Caco-2 (cell line): ENCODE results near the gene SKOR2. TPM values are rescaled to one million over a fixed set of nuclear protein-coding genes. Genes with fewer than 3 reads are reported as not detected.

Experiments
- BruUV-seq: library from RNA; stranded (reverse); fragments of 400-500 nt; replicated peaks from 2 replicates; lab custom pipeline; 2021; lab: Mats Ljungman, UMichigan
- CTCF ChIA-PET: fragments of 300-600 bp; sonication (Branson Sonifier 250); formaldehyde crosslinking; loops from one replicate; lab custom pipeline; 2022; ENCODE audit warnings: antibody characterized with exemption; lab: Charles Lee
- POLR2A ChIA-PET: fragments of 300-600 bp; sonication (Branson Sonifier 250); formaldehyde crosslinking; loops from one replicate; lab custom pipeline; 2022; ENCODE audit warnings: antibody characterized with exemption; lab: Charles Lee
- DNase-seq, 2 experiments: peaks; one replicate each; pipeline versions ENCODE4 v3.0.0 to v3.0.0-alpha.2; 2020 to 2022
- H3K27me3 ChIP-seq: replicated peaks from 2 replicates; pipeline ENCODE4 v1.6.0; 2011; ENCODE audit warnings: low read length; ENCODE audit not compliant: control insufficient read depth, insufficient read depth
- H3K36me3 ChIP-seq: 2 replicates; pipeline ENCODE4 v1.5.1; 2011; ENCODE audit warnings: low read length; ENCODE audit not compliant: control insufficient read depth, insufficient read depth
- H3K4me1 ChIP-seq: fragments of 250-450 bp; sonication (Bioruptor Pico); 2 replicates; pipeline ENCODE4 v1.5.1; 2020; ENCODE audit warnings: mild to moderate bottlenecking
- H3K4me3 ChIP-seq: 2 replicates; pipeline ENCODE4 v1.5.1; 2011; ENCODE audit warnings: low read depth, mild to moderate bottlenecking, control low read depth, low read length
- H3K9me3 ChIP-seq: fragments of 250-450 bp; sonication (Bioruptor Pico); 2 replicates; pipeline ENCODE4 v1.5.1; 2020; ENCODE audit warnings: mild to moderate bottlenecking, moderate library complexity
- H3K27ac Mint-ChIP-seq: one replicate; pipeline ENCODE4 v1.8.0; 2022; ENCODE audit warnings: mixed read lengths; ENCODE audit not compliant: unreplicated experiment
- H3K27me3 Mint-ChIP-seq: one replicate; pipeline ENCODE4 v1.8.0; 2022; ENCODE audit warnings: mixed read lengths; ENCODE audit not compliant: insufficient read depth, unreplicated experiment
- H3K36me3 Mint-ChIP-seq: one replicate; pipeline ENCODE4 v1.8.0; 2022; ENCODE audit warnings: mild to moderate bottlenecking, mixed read lengths; ENCODE audit not compliant: insufficient read depth, unreplicated experiment
- H3K4me1 Mint-ChIP-seq: one replicate; pipeline ENCODE4 v1.8.0; 2022; ENCODE audit warnings: low read depth, mixed read lengths; ENCODE audit not compliant: unreplicated experiment
- H3K4me3 Mint-ChIP-seq: one replicate; pipeline ENCODE4 v1.8.0; 2022; ENCODE audit warnings: mild to moderate bottlenecking, moderate library complexity, mixed read lengths; ENCODE audit not compliant: unreplicated experiment
- H3K9me3 Mint-ChIP-seq: one replicate; pipeline ENCODE4 v1.8.0; 2022; ENCODE audit warnings: mixed read lengths; ENCODE audit not compliant: unreplicated experiment
- intact Hi-C: fragments of 100-400 bp; cut with micrococcal nuclease; formaldehyde crosslinking; loops from one replicate; pipeline ENCODE4 v1.10.0; 2022; ENCODE audit not compliant: unreplicated experiment
- total RNA-seq: library from RNA; stranded (reverse); gene quantifications from 2 replicates; pipeline ENCODE4 v1.2.3, GENCODE V29; 2022
- TF ChIP-seq, protein P1 (sequence below), 2 experiments: fragments of 200-600 bp in 1 of 2; IDR thresholded peaks; 1 replicate in 1 of 2; 2 replicates in 1 of 2; pipeline versions ENCODE4 v1.5.1 to v1.8.0; 2011 to 2022; ENCODE audit warnings: antibody characterized with exemption in 1 of 2, control low read depth in 1 of 2, inconsistent platforms in 1 of 2, low read depth in 1 of 2, low read length in 1 of 2, mild to moderate bottlenecking in 1 of 2, moderate library complexity in 1 of 2; ENCODE audit not compliant: insufficient read depth in 1 of 2, severe bottlenecking in 1 of 2, unreplicated experiment in 1 of 2

The SKOR2 gene
- total RNA-seq, 1 experiment from 2014 or later: not detected

DNA sequence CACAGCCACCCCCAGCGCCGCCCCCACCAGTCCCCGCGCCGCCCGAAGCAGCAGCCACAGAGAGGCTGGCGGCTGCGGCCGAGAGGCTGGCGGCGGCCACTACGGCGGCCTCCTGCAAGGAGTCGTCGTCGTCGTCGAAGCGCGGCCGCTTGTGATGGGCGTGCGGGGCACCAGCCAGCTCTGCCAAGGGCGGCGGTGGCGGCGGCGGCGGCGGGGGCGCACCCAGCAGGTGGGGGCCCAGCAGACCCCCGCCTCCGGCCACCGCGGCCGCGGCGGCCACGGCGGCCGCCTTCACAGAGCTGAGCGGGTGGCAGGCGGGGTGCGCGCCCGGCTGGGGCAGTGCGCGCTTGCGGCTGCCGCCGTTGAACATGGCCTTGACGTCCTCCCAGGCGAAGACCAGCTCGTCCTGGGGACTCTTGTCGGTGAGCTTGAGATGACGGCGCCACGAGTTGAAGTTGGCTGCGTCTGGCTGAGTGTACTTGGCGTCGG lies 3.3 kb downstream of the SKOR2 start:
- no peaks in the 10 kb centered on the region for H3K4me1 Mint-ChIP-seq
- ChIA-PET CTCF (no interaction called here), POLR2A (no interaction called here)
- no peaks in the 10 kb centered on the region for H3K9me3 ChIP-seq
- no peak overlapping the region for H3K4me3 ChIP-seq
- intact Hi-C loops: no loop called here
- no peaks in the 10 kb centered on the region for H3K27me3 ChIP-seq
- no peaks in the 10 kb centered on the region for H3K27me3 Mint-ChIP-seq
- H3K9me3 Mint-ChIP-seq: no peaks in the 10 kb centered on the region
- H3K27ac Mint-ChIP-seq: no peak overlapping the region
- DNase-seq: no peak
- TF ChIP-seq, protein P1, sequence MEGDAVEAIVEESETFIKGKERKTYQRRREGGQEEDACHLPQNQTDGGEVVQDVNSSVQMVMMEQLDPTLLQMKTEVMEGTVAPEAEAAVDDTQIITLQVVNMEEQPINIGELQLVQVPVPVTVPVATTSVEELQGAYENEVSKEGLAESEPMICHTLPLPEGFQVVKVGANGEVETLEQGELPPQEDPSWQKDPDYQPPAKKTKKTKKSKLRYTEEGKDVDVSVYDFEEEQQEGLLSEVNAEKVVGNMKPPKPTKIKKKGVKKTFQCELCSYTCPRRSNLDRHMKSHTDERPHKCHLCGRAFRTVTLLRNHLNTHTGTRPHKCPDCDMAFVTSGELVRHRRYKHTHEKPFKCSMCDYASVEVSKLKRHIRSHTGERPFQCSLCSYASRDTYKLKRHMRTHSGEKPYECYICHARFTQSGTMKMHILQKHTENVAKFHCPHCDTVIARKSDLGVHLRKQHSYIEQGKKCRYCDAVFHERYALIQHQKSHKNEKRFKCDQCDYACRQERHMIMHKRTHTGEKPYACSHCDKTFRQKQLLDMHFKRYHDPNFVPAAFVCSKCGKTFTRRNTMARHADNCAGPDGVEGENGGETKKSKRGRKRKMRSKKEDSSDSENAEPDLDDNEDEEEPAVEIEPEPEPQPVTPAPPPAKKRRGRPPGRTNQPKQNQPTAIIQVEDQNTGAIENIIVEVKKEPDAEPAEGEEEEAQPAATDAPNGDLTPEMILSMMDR (IDR thresholded peaks at IDR 0.05; ENCODE audit: insufficient read depth in 1 of 2, low read depth in 1 of 2, low read length in 1 of 2, severe bottlenecking in 1 of 2, unreplicated experiment in 1 of 2): no peak
- no peaks in the 10 kb centered on the region for H3K36me3 Mint-ChIP-seq
- no peak overlapping the region for H3K4me3 Mint-ChIP-seq
- H3K36me3 ChIP-seq: no peaks in the 10 kb centered on the region
- H3K4me1 ChIP-seq: no peaks in the 10 kb centered on the region
- BruUV-seq: no TSS peak

DNA sequence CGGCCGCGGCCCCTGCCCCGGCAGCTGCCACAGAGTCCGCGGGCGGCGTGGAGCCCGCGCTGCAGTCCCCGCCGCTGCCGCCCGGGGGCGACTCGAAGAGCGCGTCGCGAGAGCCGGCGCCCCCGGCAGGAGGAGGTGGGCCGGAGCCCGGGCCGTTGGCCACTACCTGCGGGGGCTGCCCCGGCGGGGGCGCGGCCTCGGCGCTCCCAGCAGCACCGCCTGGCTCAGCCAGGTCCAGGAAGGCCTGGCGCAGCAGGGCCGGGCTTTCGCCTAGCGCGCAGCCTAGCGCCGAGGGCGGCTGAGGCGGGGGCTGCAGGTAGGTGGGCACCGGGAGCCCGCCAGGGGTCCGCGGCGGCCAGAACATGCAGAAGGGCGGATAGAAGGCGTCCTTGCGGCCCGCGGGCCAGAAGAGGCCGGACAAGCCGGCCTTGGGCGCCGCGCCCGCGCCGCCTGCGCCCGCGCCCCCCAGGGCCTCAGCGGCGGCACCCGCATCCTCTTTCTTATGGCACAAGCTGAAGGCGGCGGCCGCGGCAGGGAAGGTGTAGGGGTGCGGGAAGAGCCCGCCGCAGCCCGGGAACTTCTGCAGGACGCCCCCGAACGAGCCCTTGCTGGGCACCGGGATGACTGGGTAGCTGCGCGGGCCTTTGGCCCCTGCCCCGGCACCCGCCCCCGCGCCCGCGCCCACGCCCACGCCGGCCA lies 3.9 kb downstream of the SKOR2 start:
- TF ChIP-seq, protein P1 (IDR thresholded peaks at IDR 0.05; ENCODE audit: insufficient read depth in 1 of 2, low read depth in 1 of 2, low read length in 1 of 2, severe bottlenecking in 1 of 2, unreplicated experiment in 1 of 2): no peak
- H3K4me1 Mint-ChIP-seq: no peaks in the 10 kb centered on the region
- H3K4me1 ChIP-seq: no peaks in the 10 kb centered on the region
- POLR2A ChIA-PET: no interaction called here
- intact Hi-C loops: no loop called here
- no peaks in the 10 kb centered on the region for H3K36me3 ChIP-seq
- H3K36me3 Mint-ChIP-seq: no peaks in the 10 kb centered on the region
- no peak overlapping the region for H3K27ac Mint-ChIP-seq
- H3K27me3 Mint-ChIP-seq: no peaks in the 10 kb centered on the region
- H3K27me3 ChIP-seq: no peaks in the 10 kb centered on the region
- no peak overlapping the region for H3K4me3 ChIP-seq
- H3K9me3 Mint-ChIP-seq: no peaks in the 10 kb centered on the region
- no peak for DNase-seq
- H3K9me3 ChIP-seq: no peaks in the 10 kb centered on the region
- BruUV-seq: no TSS peak
- H3K4me3 Mint-ChIP-seq: no peak overlapping the region
- CTCF ChIA-PET: no interaction called here

DNA sequence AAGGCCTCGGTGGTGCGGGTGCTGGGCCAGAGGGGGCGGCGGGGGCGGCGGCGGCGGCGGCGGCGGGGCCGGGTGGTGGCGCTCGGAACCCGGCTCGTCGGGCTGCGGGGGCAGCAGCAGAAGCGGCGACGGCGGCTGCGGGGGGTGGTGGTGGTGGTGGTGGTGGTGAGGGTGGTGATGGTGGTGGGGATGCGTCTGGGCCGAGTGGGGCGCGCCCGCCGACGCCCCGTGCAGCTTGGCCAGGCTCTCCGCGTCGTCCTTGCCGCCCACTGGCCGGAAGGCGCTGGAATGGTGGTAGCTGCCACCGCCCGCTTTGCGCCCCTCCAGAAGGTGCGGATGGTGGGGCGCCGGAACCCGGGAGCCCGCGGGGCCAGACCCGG lies 4.4 kb downstream of the SKOR2 start:
- Histone ChIP-seq H3K4me1 (no peaks in the 10 kb centered on the region), H3K36me3 (no peaks in the 10 kb centered on the region), H3K9me3 (no peaks in the 10 kb centered on the region), H3K27me3 (no peaks in the 10 kb centered on the region), H3K4me3 (no peak overlapping the region)
- no peak for DNase-seq
- intact Hi-C loops: no loop called here
- Mint-ChIP-seq H3K9me3 (no peaks in the 10 kb centered on the region), H3K36me3 (no peaks in the 10 kb centered on the region), H3K27me3 (no peaks in the 10 kb centered on the region), H3K27ac (no peak overlapping the region), H3K4me3 (no peak overlapping the region), H3K4me1 (no peaks in the 10 kb centered on the region)
- TF ChIP-seq, protein P1 (IDR thresholded peaks at IDR 0.05; ENCODE audit: insufficient read depth in 1 of 2, low read depth in 1 of 2, low read length in 1 of 2, severe bottlenecking in 1 of 2, unreplicated experiment in 1 of 2): no peak
- ChIA-PET POLR2A (no interaction called here), CTCF (no interaction called here)
- BruUV-seq: no TSS peak
